WTC11 (cell line): ENCODE results near the gene JAKMIP1. TPM values are rescaled to one million over a fixed set of nuclear protein-coding genes. Genes with fewer than 3 reads are reported as not detected.

ENCODE experiments used
- ATAC-seq: fragments of 200-7000 bp; cut with Tn5 transposase; 2 replicates; pipeline ENCODE4 v1.10.0; 2021; ENCODE audit warnings: mild to moderate bottlenecking, moderate library complexity
- CTCF ChIA-PET: fragments of 300-600 bp; sonication (Branson Sonifier 250); formaldehyde crosslinking; loops from one replicate; lab custom pipeline; 2021; ENCODE audit warnings: antibody characterized with exemption; lab: Charles Lee
- POLR2A ChIA-PET: fragments of 350-600 bp; sonication (Branson Sonifier 250); formaldehyde crosslinking; loops from one replicate; lab custom pipeline; 2021; ENCODE audit warnings: antibody characterized with exemption; lab: Charles Lee
- DNase-seq: peaks from one replicate; pipeline ENCODE4 v3.0.0; 2021; ENCODE audit warnings: low spot score
- H3K27ac Mint-ChIP-seq: 2 replicates; pipeline ENCODE4 v1.8.0; 2021; ENCODE audit warnings: mixed read lengths
- H3K27me3 Mint-ChIP-seq: 2 replicates; pipeline ENCODE4 v1.8.0; 2021; ENCODE audit warnings: low read depth, mild to moderate bottlenecking, moderate library complexity, mixed read lengths
- H3K36me3 Mint-ChIP-seq: 2 replicates; pipeline ENCODE4 v1.8.0; 2021; ENCODE audit warnings: mixed read lengths
- H3K4me1 Mint-ChIP-seq: 2 replicates; pipeline ENCODE4 v1.8.0; 2022; ENCODE audit warnings: mixed read lengths
- H3K4me3 Mint-ChIP-seq: 2 replicates; pipeline ENCODE4 v1.8.0; 2021; ENCODE audit warnings: mild to moderate bottlenecking, moderate library complexity, mixed read lengths
- H3K9me3 Mint-ChIP-seq: 2 replicates; pipeline ENCODE4 v1.8.0; 2021; ENCODE audit warnings: mixed read lengths
- AFF4 ChIP-seq: sonication (generic); formaldehyde crosslinking; IDR thresholded peaks from 2 replicates; pipeline ENCODE4 v1.8.1; 2023; ENCODE audit warnings: mild to moderate bottlenecking, missing genetic modification reagents, borderline replicate concordance
- E2F4 ChIP-seq: sonication (generic); formaldehyde crosslinking; IDR thresholded peaks from 2 replicates; pipeline ENCODE4 v1.8.1; 2022; ENCODE audit warnings: low read depth, mild to moderate bottlenecking, moderate library complexity, missing genetic modification reagents, borderline replicate concordance
- GRHL2 ChIP-seq: fragments of 250-450 bp; sonication (Bioruptor Pico); IDR thresholded peaks from 2 replicates; pipeline ENCODE4 v1.8.0; 2022; ENCODE audit warnings: mild to moderate bottlenecking, moderate library complexity; ENCODE audit not compliant: insufficient replicate concordance, severe bottlenecking
- IRF2 ChIP-seq: sonication (generic); formaldehyde crosslinking; IDR thresholded peaks from 2 replicates; pipeline ENCODE4 v1.8.0; 2022; ENCODE audit warnings: low read depth, missing genetic modification reagents, borderline replicate concordance
- MYBL2 ChIP-seq: sonication (generic); formaldehyde crosslinking; IDR thresholded peaks from 2 replicates; pipeline ENCODE4 v1.8.1; 2023; ENCODE audit warnings: mild to moderate bottlenecking, moderate library complexity, missing genetic modification reagents
- NR3C1 ChIP-seq: sonication (generic); formaldehyde crosslinking; conservative IDR thresholded peaks from 2 replicates; pipeline ENCODE4 v1.8.1; 2023; ENCODE audit warnings: low read depth, mild to moderate bottlenecking, missing genetic modification reagents
- OVOL2 ChIP-seq: fragments of 250-450 bp; sonication (Bioruptor Pico); IDR thresholded peaks from 2 replicates; pipeline ENCODE4 v1.9.0; 2021; ENCODE audit warnings: mild to moderate bottlenecking, borderline replicate concordance
- SP1 ChIP-seq: sonication (generic); formaldehyde crosslinking; conservative IDR thresholded peaks from 2 replicates; pipeline ENCODE4 v1.8.1; 2022; ENCODE audit warnings: missing genetic modification reagents
- ZBTB43 ChIP-seq: sonication (generic); formaldehyde crosslinking; IDR thresholded peaks from 2 replicates; pipeline ENCODE4 v1.8.1; 2023; ENCODE audit warnings: mild to moderate bottlenecking, missing genetic modification reagents
- ZNF138 ChIP-seq: sonication (generic); formaldehyde crosslinking; conservative IDR thresholded peaks from 2 replicates; pipeline ENCODE4 v1.8.1; 2022; ENCODE audit warnings: mild to moderate bottlenecking, moderate library complexity, missing genetic modification reagents
- ZNF396 ChIP-seq: fragments of 250-450 bp; sonication (Bioruptor Pico); IDR thresholded peaks from 2 replicates; pipeline ENCODE4 v1.8.0; 2021; ENCODE audit warnings: mild to moderate bottlenecking, moderate library complexity, borderline replicate concordance
- ZNF416 ChIP-seq: fragments of 250-450 bp; sonication (Bioruptor Pico); IDR thresholded peaks from 2 replicates; pipeline ENCODE4 v1.9.0; 2021; ENCODE audit warnings: mild to moderate bottlenecking, inconsistent platforms
- total RNA-seq: library from RNA; stranded (reverse); gene quantifications from 3 replicates; pipeline ENCODE4 v1.2.3, GENCODE V29; 2021
- TF ChIP-seq, protein P1 (sequence below): sonication (generic); formaldehyde crosslinking; conservative IDR thresholded peaks from 2 replicates; pipeline ENCODE4 v1.8.1; 2022; ENCODE audit warnings: mild to moderate bottlenecking, missing genetic modification reagents
- TF ChIP-seq, protein P2 (sequence below): sonication (generic); formaldehyde crosslinking; conservative IDR thresholded peaks from 2 replicates; pipeline ENCODE4 v1.8.1; 2023; ENCODE audit warnings: mild to moderate bottlenecking, low read depth, missing genetic modification reagents, moderate library complexity
- TF ChIP-seq, protein P3 (sequence below): fragments of 250-450 bp; sonication (Bioruptor Pico); IDR thresholded peaks from 2 replicates; pipeline ENCODE4 v1.9.0; 2021; ENCODE audit warnings: mild to moderate bottlenecking
- TF ChIP-seq, protein P4 (sequence below): sonication (generic); formaldehyde crosslinking; IDR thresholded peaks from 2 replicates; pipeline ENCODE4 v1.8.1; 2023; ENCODE audit warnings: mild to moderate bottlenecking, moderate library complexity, missing genetic modification reagents
- TF ChIP-seq, protein P5 (sequence below): sonication (generic); formaldehyde crosslinking; IDR thresholded peaks from 2 replicates; pipeline ENCODE4 v1.8.1; 2023; ENCODE audit warnings: mild to moderate bottlenecking, missing genetic modification reagents, moderate library complexity
- TF ChIP-seq, protein P6 (sequence below): sonication (generic); formaldehyde crosslinking; IDR thresholded peaks from 2 replicates; pipeline ENCODE4 v1.8.1; 2023; ENCODE audit warnings: mild to moderate bottlenecking, missing genetic modification reagents

The JAKMIP1 gene
- total RNA-seq, 1 experiment from 2014 or later, result 4.0 TPM

DNA sequence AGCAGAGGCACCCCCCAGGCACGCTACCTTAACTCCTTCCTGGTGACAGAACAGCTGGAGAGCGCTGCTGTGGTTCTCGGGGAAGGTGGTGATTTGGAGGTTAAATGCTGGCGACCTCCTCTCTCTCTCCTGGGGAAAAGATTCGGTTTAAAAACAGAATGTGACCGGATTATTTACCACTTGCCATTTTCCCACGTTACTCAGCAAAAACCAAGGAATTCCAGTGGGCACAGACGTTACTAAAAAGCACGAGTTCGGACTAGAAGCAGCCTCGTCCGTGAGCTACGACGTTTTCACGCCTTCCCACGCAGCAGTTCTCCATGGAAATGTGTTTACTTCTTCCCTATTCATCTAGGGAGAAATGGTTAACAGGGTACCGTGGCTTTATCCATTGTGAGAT lies 149.8 kb downstream of the JAKMIP1 start (continued):
- TF ChIP-seq OVOL2 (CRISPR knock-in tag) (no peak), ZNF416 (CRISPR knock-in tag) (no peak), GRHL2 (CRISPR knock-in tag) (no peak), ZNF138 (CRISPR knock-in tag) (no peak), MYBL2 (CRISPR knock-in tag) (no peak), NR3C1 (no peak), ZNF396 (CRISPR knock-in tag) (no peak), IRF2 (CRISPR knock-in tag) (no peak)
- TF ChIP-seq, protein P1, sequence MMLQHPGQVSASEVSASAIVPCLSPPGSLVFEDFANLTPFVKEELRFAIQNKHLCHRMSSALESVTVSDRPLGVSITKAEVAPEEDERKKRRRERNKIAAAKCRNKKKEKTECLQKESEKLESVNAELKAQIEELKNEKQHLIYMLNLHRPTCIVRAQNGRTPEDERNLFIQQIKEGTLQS (CRISPR knock-in tag), result no peak
- TF ChIP-seq, protein P2, sequence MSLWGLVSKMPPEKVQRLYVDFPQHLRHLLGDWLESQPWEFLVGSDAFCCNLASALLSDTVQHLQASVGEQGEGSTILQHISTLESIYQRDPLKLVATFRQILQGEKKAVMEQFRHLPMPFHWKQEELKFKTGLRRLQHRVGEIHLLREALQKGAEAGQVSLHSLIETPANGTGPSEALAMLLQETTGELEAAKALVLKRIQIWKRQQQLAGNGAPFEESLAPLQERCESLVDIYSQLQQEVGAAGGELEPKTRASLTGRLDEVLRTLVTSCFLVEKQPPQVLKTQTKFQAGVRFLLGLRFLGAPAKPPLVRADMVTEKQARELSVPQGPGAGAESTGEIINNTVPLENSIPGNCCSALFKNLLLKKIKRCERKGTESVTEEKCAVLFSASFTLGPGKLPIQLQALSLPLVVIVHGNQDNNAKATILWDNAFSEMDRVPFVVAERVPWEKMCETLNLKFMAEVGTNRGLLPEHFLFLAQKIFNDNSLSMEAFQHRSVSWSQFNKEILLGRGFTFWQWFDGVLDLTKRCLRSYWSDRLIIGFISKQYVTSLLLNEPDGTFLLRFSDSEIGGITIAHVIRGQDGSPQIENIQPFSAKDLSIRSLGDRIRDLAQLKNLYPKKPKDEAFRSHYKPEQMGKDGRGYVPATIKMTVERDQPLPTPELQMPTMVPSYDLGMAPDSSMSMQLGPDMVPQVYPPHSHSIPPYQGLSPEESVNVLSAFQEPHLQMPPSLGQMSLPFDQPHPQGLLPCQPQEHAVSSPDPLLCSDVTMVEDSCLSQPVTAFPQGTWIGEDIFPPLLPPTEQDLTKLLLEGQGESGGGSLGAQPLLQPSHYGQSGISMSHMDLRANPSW, result no peak
- TF ChIP-seq, protein P3, sequence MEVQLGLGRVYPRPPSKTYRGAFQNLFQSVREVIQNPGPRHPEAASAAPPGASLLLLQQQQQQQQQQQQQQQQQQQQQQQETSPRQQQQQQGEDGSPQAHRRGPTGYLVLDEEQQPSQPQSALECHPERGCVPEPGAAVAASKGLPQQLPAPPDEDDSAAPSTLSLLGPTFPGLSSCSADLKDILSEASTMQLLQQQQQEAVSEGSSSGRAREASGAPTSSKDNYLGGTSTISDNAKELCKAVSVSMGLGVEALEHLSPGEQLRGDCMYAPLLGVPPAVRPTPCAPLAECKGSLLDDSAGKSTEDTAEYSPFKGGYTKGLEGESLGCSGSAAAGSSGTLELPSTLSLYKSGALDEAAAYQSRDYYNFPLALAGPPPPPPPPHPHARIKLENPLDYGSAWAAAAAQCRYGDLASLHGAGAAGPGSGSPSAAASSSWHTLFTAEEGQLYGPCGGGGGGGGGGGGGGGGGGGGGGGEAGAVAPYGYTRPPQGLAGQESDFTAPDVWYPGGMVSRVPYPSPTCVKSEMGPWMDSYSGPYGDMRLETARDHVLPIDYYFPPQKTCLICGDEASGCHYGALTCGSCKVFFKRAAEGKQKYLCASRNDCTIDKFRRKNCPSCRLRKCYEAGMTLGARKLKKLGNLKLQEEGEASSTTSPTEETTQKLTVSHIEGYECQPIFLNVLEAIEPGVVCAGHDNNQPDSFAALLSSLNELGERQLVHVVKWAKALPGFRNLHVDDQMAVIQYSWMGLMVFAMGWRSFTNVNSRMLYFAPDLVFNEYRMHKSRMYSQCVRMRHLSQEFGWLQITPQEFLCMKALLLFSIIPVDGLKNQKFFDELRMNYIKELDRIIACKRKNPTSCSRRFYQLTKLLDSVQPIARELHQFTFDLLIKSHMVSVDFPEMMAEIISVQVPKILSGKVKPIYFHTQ, result no peak

GRCh38 chr4:6049985-6050384 lies 150.4 kb downstream of the JAKMIP1 start:
- H3K36me3 Mint-ChIP-seq, result no peaks in the 10 kb centered on the region
- ATAC-seq (no peak), DNase-seq (no peak)
- no peaks in the 10 kb centered on the region for H3K4me1 Mint-ChIP-seq
- H3K27ac Mint-ChIP-seq, result peak overlapping the region; percentile 43; the same call in 1 of the 2 replicates
- H3K27me3 Mint-ChIP-seq, result no peaks in the 10 kb centered on the region
- no peak overlapping the region for H3K4me3 Mint-ChIP-seq
- ChIA-PET CTCF (interaction anchor here (1.0 to 1.5 kb wide), 2 partner anchors 38 to 52 kb away, joined by 3 to 4 read pairs; no protein-coding TSS in a partner anchor), POLR2A (no interaction called here)
- H3K9me3 Mint-ChIP-seq, result no peaks in the 10 kb centered on the region
- no peak for TF ChIP-seq SP1 (CRISPR knock-in tag)
- TF ChIP-seq E2F4, result no peak
- TF ChIP-seq, protein P4, sequence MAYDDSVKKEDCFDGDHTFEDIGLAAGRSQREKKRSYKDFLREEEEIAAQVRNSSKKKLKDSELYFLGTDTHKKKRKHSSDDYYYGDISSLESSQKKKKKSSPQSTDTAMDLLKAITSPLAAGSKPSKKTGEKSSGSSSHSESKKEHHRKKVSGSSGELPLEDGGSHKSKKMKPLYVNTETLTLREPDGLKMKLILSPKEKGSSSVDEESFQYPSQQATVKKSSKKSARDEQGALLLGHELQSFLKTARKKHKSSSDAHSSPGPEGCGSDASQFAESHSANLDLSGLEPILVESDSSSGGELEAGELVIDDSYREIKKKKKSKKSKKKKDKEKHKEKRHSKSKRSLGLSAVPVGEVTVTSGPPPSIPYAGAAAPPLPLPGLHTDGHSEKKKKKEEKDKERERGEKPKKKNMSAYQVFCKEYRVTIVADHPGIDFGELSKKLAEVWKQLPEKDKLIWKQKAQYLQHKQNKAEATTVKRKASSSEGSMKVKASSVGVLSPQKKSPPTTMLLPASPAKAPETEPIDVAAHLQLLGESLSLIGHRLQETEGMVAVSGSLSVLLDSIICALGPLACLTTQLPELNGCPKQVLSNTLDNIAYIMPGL (CRISPR knock-in tag), result no peak
- TF ChIP-seq, protein P5, sequence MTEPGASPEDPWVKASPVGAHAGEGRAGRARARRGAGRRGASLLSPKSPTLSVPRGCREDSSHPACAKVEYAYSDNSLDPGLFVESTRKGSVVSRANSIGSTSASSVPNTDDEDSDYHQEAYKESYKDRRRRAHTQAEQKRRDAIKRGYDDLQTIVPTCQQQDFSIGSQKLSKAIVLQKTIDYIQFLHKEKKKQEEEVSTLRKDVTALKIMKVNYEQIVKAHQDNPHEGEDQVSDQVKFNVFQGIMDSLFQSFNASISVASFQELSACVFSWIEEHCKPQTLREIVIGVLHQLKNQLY (CRISPR knock-in tag), result no peak
- no peak for TF ChIP-seq ZBTB43 (CRISPR knock-in tag)
- TF ChIP-seq, protein P6, sequence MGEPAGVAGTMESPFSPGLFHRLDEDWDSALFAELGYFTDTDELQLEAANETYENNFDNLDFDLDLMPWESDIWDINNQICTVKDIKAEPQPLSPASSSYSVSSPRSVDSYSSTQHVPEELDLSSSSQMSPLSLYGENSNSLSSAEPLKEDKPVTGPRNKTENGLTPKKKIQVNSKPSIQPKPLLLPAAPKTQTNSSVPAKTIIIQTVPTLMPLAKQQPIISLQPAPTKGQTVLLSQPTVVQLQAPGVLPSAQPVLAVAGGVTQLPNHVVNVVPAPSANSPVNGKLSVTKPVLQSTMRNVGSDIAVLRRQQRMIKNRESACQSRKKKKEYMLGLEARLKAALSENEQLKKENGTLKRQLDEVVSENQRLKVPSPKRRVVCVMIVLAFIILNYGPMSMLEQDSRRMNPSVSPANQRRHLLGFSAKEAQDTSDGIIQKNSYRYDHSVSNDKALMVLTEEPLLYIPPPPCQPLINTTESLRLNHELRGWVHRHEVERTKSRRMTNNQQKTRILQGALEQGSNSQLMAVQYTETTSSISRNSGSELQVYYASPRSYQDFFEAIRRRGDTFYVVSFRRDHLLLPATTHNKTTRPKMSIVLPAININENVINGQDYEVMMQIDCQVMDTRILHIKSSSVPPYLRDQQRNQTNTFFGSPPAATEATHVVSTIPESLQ, result no peak
- TF ChIP-seq AFF4 (CRISPR knock-in tag), result no peak
- no peak for TF ChIP-seq IRF2 (CRISPR knock-in tag)
